KMS-11 (cell line): ENCODE results near the gene PFDN1.

Source experiments
- H2AFZ ChIP-seq: fragments of 200-600 bp; sonication (generic); 2 replicates; pipeline ENCODE4 v1.6.1; 2016; ENCODE audit warnings: antibody characterized with exemption, mixed run types, low read depth
- H3K27ac ChIP-seq: fragments of 200-600 bp; sonication (generic); 2 replicates; pipeline ENCODE4 v1.6.1; 2016; ENCODE audit warnings: mild to moderate bottlenecking, mixed run types
- H3K27me3 ChIP-seq: fragments of 200-600 bp; sonication (generic); 2 replicates; pipeline ENCODE4 v1.6.1; 2017; ENCODE audit warnings: mild to moderate bottlenecking, low read depth, mixed run types, moderate library complexity; ENCODE audit not compliant: insufficient read depth
- H3K36me3 ChIP-seq: fragments of 200-600 bp; sonication (generic); 2 replicates; pipeline ENCODE4 v1.6.1; 2017; ENCODE audit warnings: mild to moderate bottlenecking, mixed run types; ENCODE audit not compliant: insufficient read depth
- H3K4me1 ChIP-seq: fragments of 200-600 bp; sonication (generic); 2 replicates; pipeline ENCODE4 v1.6.1; 2016; ENCODE audit warnings: mild to moderate bottlenecking, low read depth, mixed run types; ENCODE audit not compliant: poor library complexity, severe bottlenecking
- H3K4me2 ChIP-seq: fragments of 200-600 bp; sonication (generic); 2 replicates; pipeline ENCODE4 v1.7.0; 2016; ENCODE audit warnings: mild to moderate bottlenecking, mixed run types
- H3K4me3 ChIP-seq: fragments of 200-600 bp; sonication (generic); IDR thresholded peaks from 2 replicates; pipeline ENCODE4 v1.6.1; 2017; ENCODE audit warnings: low read depth, low read length, mixed read lengths; ENCODE audit not compliant: insufficient read depth
- H3K79me2 ChIP-seq: fragments of 200-600 bp; sonication (generic); 2 replicates; pipeline ENCODE4 v1.6.1; 2016; ENCODE audit warnings: low read depth, mixed run types; ENCODE audit not compliant: insufficient read depth
- H3K9ac ChIP-seq: fragments of 200-600 bp; sonication (generic); 2 replicates; pipeline ENCODE4 v1.6.1; 2016; ENCODE audit warnings: mild to moderate bottlenecking, mixed run types
- H4K20me1 ChIP-seq: fragments of 200-600 bp; sonication (generic); 2 replicates; pipeline ENCODE4 v1.6.1; 2016; ENCODE audit warnings: mild to moderate bottlenecking, mixed run types; ENCODE audit not compliant: insufficient read depth
- CTCF ChIP-seq: fragments of 200-600 bp; sonication (generic); conservative IDR thresholded peaks from 2 replicates; pipeline ENCODE4 v1.6.1; 2017; ENCODE audit warnings: low read depth, mild to moderate bottlenecking, antibody characterized with exemption, low read length, moderate library complexity, mixed read lengths

PFDN1 gene

GRCh38 chr5:140207250-140207964, 95.5 kb downstream of the PFDN1 start:
- Histone ChIP-seq H4K20me1 (no peaks in the 10 kb centered on the region), H3K79me2 (no peaks in the 10 kb centered on the region), H3K9ac (no peak overlapping the region), H3K4me1 (peaks cover 15% of the 10 kb centered on the region), H3K27me3 (no peaks in the 10 kb centered on the region), H3K4me2 (peak overlapping the region; percentile 41), H3K4me3 (no peak overlapping the region), H2AFZ (no peak overlapping the region), H3K36me3 (no peaks in the 10 kb centered on the region), H3K27ac (peak overlapping the region; percentile 9; the same call in 1 of the 2 replicates)
- no peak for TF ChIP-seq CTCF

- H3K9ac ChIP-seq, result no peak overlapping the region
- H3K4me3 ChIP-seq, result no peak overlapping the region
- no peaks in the 10 kb centered on the region for H4K20me1 ChIP-seq
- no peaks in the 10 kb centered on the region for H3K27me3 ChIP-seq
- no peak overlapping the region for H2AFZ ChIP-seq
- H3K27ac ChIP-seq, result no peak overlapping the region
- TF ChIP-seq CTCF, result no peak
- no peaks in the 10 kb centered on the region for H3K79me2 ChIP-seq
- no peaks in the 10 kb centered on the region for H3K36me3 ChIP-seq
- H3K4me1 ChIP-seq, result peaks cover 15% of the 10 kb centered on the region
- no peak overlapping the region for H3K4me2 ChIP-seq
Observed at GRCh38 chr5:140205952-140206351, 96.9 kb downstream of the PFDN1 start.

- H3K27ac ChIP-seq, result no peak overlapping the region
- H2AFZ ChIP-seq, result no peak overlapping the region
- no peak overlapping the region for H3K9ac ChIP-seq
- no peak for TF ChIP-seq CTCF
- H3K36me3 ChIP-seq, result no peaks in the 10 kb centered on the region
- peaks cover 15% of the 10 kb centered on the region for H3K4me1 ChIP-seq
- no peaks in the 10 kb centered on the region for H4K20me1 ChIP-seq
- no peak overlapping the region for H3K4me3 ChIP-seq
- no peak overlapping the region for H3K4me2 ChIP-seq
- H3K27me3 ChIP-seq, result no peaks in the 10 kb centered on the region
- H3K79me2 ChIP-seq, result no peaks in the 10 kb centered on the region
Observed at GRCh38 chr5:140205216-140205615, 97.7 kb downstream of the PFDN1 start.

- no peak overlapping the region for H3K4me3 ChIP-seq
- no peak overlapping the region for H3K9ac ChIP-seq
- no peak overlapping the region for H3K4me2 ChIP-seq
- H3K27ac ChIP-seq, result no peak overlapping the region
- no peak for TF ChIP-seq CTCF
- H4K20me1 ChIP-seq, result no peaks in the 10 kb centered on the region
- no peak overlapping the region for H2AFZ ChIP-seq
- no peaks in the 10 kb centered on the region for H3K36me3 ChIP-seq
- no peaks in the 10 kb centered on the region for H3K27me3 ChIP-seq
- H3K4me1 ChIP-seq, result peaks cover 10% of the 10 kb centered on the region
- H3K79me2 ChIP-seq, result no peaks in the 10 kb centered on the region
Observed at GRCh38 chr5:140202610-140203009, 100.3 kb downstream of the PFDN1 start.
